Mucosa of descending colon (tissue), 3 donors: ENCODE measurements around the gene COL21A1. TPM values are rescaled to one million over a fixed set of nuclear protein-coding genes. Genes with fewer than 3 reads are reported as not detected.

ENCODE experiments used
- ATAC-seq: fragments of 200-7000 bp; cut with Tn5 transposase; one replicate; pipeline ENCODE4 v1.9.1; 2020; ENCODE audit warnings: mild to moderate bottlenecking, moderate library complexity
- DNase-seq, 3 donors: peaks; one replicate each; pipeline ENCODE4 v3.0.0-alpha.2; 2020
- H3K36me3 ChIP-seq: fragments of 200-600 bp; one replicate; pipeline ENCODE4 v1.8.0; 2021; ENCODE audit warnings: low read depth, mild to moderate bottlenecking
- H3K4me1 ChIP-seq: fragments of 200-600 bp; one replicate; pipeline ENCODE4 v1.8.0; 2021; ENCODE audit warnings: low read depth, mild to moderate bottlenecking
- H3K4me3 ChIP-seq: fragments of 200-600 bp; one replicate; pipeline ENCODE4 v1.8.0; 2021; ENCODE audit warnings: mild to moderate bottlenecking
- H3K9me3 ChIP-seq: fragments of 200-600 bp; one replicate; pipeline ENCODE4 v1.8.0; 2021; ENCODE audit warnings: mild to moderate bottlenecking
- intact Hi-C, 2 donors: fragments of 100-400 bp; cut with DNase I in 1 of 2; cut with micrococcal nuclease in 1 of 2; formaldehyde crosslinking; loops; one replicate each; pipeline versions ENCODE4 v1.11.0 to v1.11.1; 2022; cut with DNase I, micrococcal nuclease
- total RNA-seq, 3 donors: library from RNA; stranded (reverse); fragmentation: NEBNext Ultra II Directional in 2 of 3; extraction: Animal tissue kit (Norgen Biotek cat#: 25700) in 2 of 3; gene quantifications; one replicate each; pipeline versions ENCODE4 v1.2.1 to v1.2.4, GENCODE V29; 2021 to 2023
- TF ChIP-seq, protein P1 (sequence below): fragments of 200-600 bp; IDR thresholded peaks from one replicate; pipeline ENCODE4 v1.8.0; 2022; ENCODE audit warnings: antibody characterized with exemption, mild to moderate bottlenecking
- donor health status: DM: no; HTN: no; CAD: no; lungs with moderate emphysema.
- donor health status: DM: no; HTN: no; CAD: no.
- donor health status: DM: no; HTN: yes; CAD: no.

Gene COL21A1
- total RNA-seq, 3 donors from 2014 or later: 0.35 to 20.5 (median 2.1) TPM

DNA sequence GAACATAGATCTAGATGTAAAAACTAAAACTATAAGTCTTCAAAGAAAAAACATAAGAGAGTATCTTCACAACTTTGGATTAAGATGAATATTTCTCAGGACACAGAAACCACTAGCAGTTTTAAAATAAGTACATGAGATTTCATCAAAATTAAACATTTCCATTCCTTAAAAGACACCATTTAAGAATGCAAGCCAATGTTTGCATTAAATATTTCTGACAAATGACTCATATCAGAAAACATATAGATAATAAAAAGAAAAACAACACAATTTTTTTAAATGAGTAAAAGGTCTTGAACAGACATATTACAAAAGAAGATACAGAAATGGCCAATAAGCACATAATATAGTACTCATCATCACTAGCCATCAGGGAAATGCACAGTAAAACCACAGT lies 59.7 kb downstream of the COL21A1 start:
- no peaks in the 10 kb centered on the region for H3K4me1 ChIP-seq
- H3K36me3 ChIP-seq: no peaks in the 10 kb centered on the region
- peaks cover 4% of the 10 kb centered on the region for H3K9me3 ChIP-seq
- no peak overlapping the region for H3K4me3 ChIP-seq
- intact Hi-C loops: no loop called here
- ATAC-seq: no peak
- DNase-seq: no peak
- TF ChIP-seq, protein P1, sequence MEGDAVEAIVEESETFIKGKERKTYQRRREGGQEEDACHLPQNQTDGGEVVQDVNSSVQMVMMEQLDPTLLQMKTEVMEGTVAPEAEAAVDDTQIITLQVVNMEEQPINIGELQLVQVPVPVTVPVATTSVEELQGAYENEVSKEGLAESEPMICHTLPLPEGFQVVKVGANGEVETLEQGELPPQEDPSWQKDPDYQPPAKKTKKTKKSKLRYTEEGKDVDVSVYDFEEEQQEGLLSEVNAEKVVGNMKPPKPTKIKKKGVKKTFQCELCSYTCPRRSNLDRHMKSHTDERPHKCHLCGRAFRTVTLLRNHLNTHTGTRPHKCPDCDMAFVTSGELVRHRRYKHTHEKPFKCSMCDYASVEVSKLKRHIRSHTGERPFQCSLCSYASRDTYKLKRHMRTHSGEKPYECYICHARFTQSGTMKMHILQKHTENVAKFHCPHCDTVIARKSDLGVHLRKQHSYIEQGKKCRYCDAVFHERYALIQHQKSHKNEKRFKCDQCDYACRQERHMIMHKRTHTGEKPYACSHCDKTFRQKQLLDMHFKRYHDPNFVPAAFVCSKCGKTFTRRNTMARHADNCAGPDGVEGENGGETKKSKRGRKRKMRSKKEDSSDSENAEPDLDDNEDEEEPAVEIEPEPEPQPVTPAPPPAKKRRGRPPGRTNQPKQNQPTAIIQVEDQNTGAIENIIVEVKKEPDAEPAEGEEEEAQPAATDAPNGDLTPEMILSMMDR: no peak

DNA sequence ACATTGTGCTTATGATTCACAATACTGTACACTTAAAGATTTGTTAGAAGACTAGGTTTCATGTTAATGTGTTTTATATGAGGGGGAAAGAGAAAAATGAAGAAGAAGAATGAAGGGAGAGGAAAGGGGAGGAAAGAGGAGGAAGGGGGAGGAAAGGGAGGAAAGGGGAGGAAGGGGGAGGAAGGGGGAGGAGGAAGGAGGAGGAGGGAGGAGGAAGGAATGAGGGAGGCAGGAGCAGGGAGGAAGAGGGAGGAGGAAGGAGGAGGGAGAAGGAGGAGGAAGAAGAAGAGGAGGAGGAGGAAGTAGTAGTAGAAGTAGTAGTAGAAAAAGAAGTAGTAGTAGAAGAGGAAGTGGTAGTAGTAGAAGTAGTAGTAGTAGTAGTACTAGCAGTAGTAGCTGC lies 70.6 kb downstream of the COL21A1 start:
- Histone ChIP-seq H3K9me3 (peaks cover 23% of the 10 kb centered on the region), H3K4me3 (no peak overlapping the region), H3K36me3 (no peaks in the 10 kb centered on the region), H3K4me1 (no peaks in the 10 kb centered on the region)
- intact Hi-C loops: no loop called here
- TF ChIP-seq, protein P1: no peak
- DNase-seq (no peak), ATAC-seq (no peak)

DNA sequence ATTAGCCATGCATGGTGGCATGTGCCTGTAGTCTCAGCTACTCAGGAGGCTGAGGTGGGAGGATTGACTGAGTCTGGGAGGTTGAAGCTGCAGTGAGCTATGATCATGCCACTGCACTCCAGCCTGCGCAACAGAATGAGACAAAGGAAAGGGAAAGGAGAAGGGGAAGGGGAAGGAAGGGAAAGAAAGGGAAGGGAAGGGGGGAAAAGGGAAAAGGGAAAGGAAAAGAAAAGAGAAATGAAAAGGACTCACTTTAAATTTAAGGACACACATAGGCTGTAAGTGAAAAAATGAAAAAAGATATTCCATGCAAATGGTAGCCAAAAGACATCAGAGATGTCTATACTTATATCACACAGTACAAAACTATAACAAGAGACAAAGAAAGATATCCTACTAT lies 74.2 kb downstream of the COL21A1 start:
- Histone ChIP-seq H3K36me3 (no peaks in the 10 kb centered on the region), H3K4me3 (no peak overlapping the region), H3K9me3 (peaks cover 28% of the 10 kb centered on the region), H3K4me1 (no peaks in the 10 kb centered on the region)
- intact Hi-C loops: no loop called here
- TF ChIP-seq, protein P1: no peak
- DNase-seq (no peak), ATAC-seq (no peak)

DNA sequence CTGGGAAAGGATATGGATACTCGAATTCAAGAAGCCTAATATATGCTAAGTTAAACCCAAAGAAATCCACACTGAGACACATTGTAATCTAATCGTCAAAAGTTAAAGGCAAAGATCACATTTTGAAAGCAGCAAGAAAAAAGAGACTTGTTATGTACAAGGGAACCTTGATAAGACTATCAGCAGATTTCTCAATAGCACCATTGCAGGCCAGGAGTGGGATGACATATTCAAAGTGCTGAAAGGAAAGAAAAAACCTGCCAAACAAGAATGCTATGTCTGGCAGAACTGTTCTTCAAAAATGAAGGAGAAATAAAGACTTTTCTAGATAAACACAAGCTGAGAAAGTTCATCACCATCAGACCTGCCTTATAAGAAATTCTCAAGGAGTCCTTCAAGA lies 75.2 kb downstream of the COL21A1 start:
- ATAC-seq (no peak), DNase-seq (no peak)
- no peak overlapping the region for H3K4me3 ChIP-seq
- intact Hi-C loops: no loop called here
- TF ChIP-seq, protein P1: no peak
- H3K9me3 ChIP-seq: peaks cover 28% of the 10 kb centered on the region
- no peaks in the 10 kb centered on the region for H3K36me3 ChIP-seq
- H3K4me1 ChIP-seq: no peaks in the 10 kb centered on the region

DNA sequence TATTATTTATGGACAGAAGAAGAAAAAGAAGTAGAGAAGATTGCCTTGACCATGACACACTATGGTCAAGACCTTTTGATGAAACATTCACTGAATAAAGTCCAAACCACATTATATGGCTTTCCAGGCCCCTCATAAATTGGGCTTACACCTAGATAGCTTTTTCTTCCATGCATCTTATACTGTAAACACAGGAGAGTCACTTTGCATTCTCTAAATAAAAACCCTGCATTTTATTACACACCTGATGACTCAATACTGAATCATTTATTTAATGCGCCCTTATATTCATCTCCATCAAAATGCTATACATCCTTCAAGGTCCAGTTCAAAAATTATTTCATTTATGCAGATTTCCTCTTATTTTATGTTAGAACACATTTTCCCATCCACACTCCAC lies 78.0 kb downstream of the COL21A1 start:
- TF ChIP-seq, protein P1: no peak
- ATAC-seq: no peak
- H3K4me3 ChIP-seq: no peak overlapping the region
- intact Hi-C loops: no loop called here
- H3K4me1 ChIP-seq: no peaks in the 10 kb centered on the region
- peaks cover 22% of the 10 kb centered on the region for H3K9me3 ChIP-seq
- H3K36me3 ChIP-seq: no peaks in the 10 kb centered on the region
- DNase-seq: no peak

DNA sequence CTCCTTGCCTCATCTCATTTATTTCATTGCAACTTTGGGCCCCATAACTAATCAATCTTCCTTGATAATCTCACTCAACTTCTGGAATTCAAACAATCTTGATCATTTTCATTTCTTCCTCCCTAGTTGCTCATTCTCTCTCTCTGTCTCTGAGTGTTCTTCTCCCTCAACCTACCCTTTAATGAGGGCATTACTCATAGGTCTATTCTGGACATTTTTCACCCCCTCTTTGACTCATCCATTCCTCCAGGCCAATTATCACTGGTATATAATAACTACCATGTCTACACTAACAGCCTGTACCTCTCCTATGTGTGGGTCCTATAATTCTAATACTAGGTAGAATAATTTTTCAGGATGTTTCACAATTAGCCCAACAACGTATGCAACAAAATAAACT lies 78.8 kb downstream of the COL21A1 start:
- no peaks in the 10 kb centered on the region for H3K36me3 ChIP-seq
- H3K4me1 ChIP-seq: no peaks in the 10 kb centered on the region
- DNase-seq: no peak
- intact Hi-C loops: no loop called here
- no peak overlapping the region for H3K4me3 ChIP-seq
- ATAC-seq: no peak
- H3K9me3 ChIP-seq: peaks cover 22% of the 10 kb centered on the region
- TF ChIP-seq, protein P1: no peak
